ENCODE data around the gene ELMOD3. TPM values are rescaled to one million over a fixed set of nuclear protein-coding genes. Genes with fewer than 3 reads are reported as not detected.

The ELMOD3 gene
- total RNA-seq, 1 experiment from 2014 or later: 18.1 TPM

DNA sequence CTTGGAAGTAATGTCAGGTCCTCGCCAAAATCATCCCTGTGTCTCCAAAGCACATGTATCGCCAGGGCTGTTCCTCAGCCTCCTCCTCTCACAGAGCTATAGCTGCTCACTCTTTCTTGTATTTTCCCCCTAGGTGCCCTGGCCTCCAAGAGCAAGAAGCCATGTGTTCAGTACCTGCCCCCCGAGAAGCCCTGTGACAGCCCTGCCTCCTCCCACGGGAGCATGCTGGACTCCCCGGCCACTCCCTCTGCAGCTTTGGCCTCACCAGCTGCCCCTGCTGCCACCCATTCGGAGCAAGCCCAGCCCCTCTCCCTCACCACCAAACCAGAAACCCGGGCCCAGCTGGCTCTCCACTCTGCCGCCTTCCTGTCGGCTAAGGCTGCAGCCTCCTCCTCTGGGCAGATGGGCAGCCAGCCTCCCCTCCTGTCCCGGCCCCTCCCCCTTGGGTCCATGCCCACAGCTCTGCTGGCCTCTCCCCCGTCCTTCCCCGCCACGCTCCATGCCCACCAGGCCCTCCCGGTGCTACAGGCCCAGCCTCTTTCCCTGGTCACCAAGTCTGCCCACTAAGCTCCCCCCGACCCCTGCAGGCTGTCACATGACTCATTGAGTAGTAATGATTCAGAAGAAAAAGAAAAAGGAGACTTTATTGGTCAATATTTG, 45.5 kb upstream of the ELMOD3 start:
- no peaks in the 10 kb centered on the region for H3K4me1 ChIP-seq (replicated peaks; ENCODE audit: insufficient read depth)
- no peaks in the 10 kb centered on the region for H3K9me3 ChIP-seq (ENCODE audit: insufficient read depth, low read depth)
- intact Hi-C loops (cut with micrococcal nuclease; ENCODE audit: unreplicated experiment): no loop called here
- no peak for TF ChIP-seq EZH2 (IDR thresholded peaks at IDR 0.05; ENCODE audit: low read depth)
- TF ChIP-seq, protein P1, sequence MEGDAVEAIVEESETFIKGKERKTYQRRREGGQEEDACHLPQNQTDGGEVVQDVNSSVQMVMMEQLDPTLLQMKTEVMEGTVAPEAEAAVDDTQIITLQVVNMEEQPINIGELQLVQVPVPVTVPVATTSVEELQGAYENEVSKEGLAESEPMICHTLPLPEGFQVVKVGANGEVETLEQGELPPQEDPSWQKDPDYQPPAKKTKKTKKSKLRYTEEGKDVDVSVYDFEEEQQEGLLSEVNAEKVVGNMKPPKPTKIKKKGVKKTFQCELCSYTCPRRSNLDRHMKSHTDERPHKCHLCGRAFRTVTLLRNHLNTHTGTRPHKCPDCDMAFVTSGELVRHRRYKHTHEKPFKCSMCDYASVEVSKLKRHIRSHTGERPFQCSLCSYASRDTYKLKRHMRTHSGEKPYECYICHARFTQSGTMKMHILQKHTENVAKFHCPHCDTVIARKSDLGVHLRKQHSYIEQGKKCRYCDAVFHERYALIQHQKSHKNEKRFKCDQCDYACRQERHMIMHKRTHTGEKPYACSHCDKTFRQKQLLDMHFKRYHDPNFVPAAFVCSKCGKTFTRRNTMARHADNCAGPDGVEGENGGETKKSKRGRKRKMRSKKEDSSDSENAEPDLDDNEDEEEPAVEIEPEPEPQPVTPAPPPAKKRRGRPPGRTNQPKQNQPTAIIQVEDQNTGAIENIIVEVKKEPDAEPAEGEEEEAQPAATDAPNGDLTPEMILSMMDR (conservative IDR thresholded peaks at IDR 0.05): no peak
- no peak overlapping the region for H3K27ac ChIP-seq
- no peaks in the 10 kb centered on the region for H3K79me2 ChIP-seq (ENCODE audit: low read depth)
- no peak overlapping the region for H3K4me3 ChIP-seq
- H2AFZ ChIP-seq: no peak overlapping the region
- no peaks in the 10 kb centered on the region; the same call in none of the 2 replicates for H4K20me1 ChIP-seq (ENCODE audit: insufficient read depth)
- no peaks in the 10 kb centered on the region for H3K36me3 ChIP-seq (ENCODE audit: low read depth)
- H3K27me3 ChIP-seq (ENCODE audit: insufficient read depth, low read depth): no peaks in the 10 kb centered on the region
- no peak for DNase-seq
- H3K9me2 ChIP-seq (ENCODE audit: insufficient read depth): no peaks in the 10 kb centered on the region
- H3K4me2 ChIP-seq: no peak overlapping the region
- no TSS peak for BruUV-seq (replicated peaks)
- POLR2A ChIA-PET (ENCODE audit: unreplicated experiment): no interaction called here
- CTCF ChIA-PET: interaction anchor here (0.6 kb wide), 1 partner anchor 398 kb away, joined by 3 read pairs; no protein-coding TSS in a partner anchor
- H3F3A ChIP-seq (ENCODE audit: insufficient read depth, low read depth): peaks cover 12% of the 10 kb centered on the region; the same call in 1 of the 2 replicates

DNA sequence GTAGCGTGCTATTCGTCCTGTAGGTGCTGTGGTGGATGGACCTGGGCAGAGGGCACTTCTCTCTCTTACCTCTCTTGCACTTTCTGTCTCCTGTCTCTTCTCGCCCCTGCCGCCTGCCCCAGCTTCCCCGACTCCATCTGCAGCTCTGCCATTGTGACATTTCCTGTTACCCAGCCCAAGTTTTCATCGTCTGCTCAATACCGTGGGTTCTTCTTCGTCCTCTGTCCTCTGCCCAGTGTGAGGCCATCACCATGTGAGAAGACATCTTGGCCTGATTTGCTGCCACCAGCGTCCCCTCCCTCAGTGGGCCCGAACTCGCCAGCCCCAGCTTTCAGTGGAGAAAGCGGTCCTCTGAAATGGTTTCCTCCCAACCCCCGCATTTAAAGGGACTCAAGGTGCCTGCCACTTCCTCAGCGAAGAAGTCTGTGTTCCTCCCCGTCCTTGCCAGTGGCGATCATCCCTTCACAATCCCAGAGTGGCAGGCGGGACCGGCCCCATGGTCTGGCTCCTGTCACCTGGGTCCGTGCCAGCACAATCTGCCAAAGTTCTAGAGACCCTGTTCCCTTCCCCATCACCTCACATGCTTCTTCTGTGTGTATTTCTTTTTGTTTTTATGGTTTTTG, 44.8 kb upstream of the ELMOD3 start:
- H3K36me3 ChIP-seq (ENCODE audit: low read depth): no peaks in the 10 kb centered on the region
- no peaks in the 10 kb centered on the region for H3K4me1 ChIP-seq (replicated peaks; ENCODE audit: insufficient read depth)

DNA sequence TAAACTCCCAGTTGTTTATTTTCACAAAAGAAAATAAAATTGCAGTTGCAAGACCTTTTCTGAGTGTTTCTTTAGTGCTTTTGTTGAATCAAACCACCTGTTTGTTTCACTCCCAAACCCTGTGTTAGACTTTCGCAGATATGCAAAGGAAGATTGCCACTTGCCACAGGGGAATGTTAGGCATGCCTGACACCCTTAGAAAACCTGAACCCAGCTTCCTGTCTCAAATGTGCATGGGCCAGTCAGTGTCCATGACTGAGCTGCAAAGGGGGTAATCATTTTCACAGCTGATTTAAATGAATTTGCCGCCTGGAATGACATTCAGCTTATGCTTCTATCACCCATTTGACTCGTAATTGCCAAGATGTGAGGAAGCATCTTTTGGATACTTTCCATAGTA, 44.2 kb upstream of the ELMOD3 start:
- no peaks in the 10 kb centered on the region for H3K9me3 ChIP-seq (ENCODE audit: insufficient read depth, low read depth)
- intact Hi-C loops (cut with micrococcal nuclease; ENCODE audit: unreplicated experiment): no loop called here
- BruUV-seq (replicated peaks): no TSS peak
- ChIA-PET POLR2A (ENCODE audit: unreplicated experiment) (interaction anchor here (0.5 kb wide), 1 partner anchor 252 kb away, joined by 5 read pairs; no protein-coding TSS in a partner anchor), CTCF (no interaction called here)
- peaks cover 19% of the 10 kb centered on the region; the same call in 1 of the 2 replicates for H3F3A ChIP-seq (ENCODE audit: insufficient read depth, low read depth)
- H2AFZ ChIP-seq: no peak overlapping the region
- no peaks in the 10 kb centered on the region for H3K9me2 ChIP-seq (ENCODE audit: insufficient read depth)
- no peak overlapping the region for H3K4me2 ChIP-seq
- H3K27me3 ChIP-seq (ENCODE audit: insufficient read depth, low read depth): no peaks in the 10 kb centered on the region
- H4K20me1 ChIP-seq (ENCODE audit: insufficient read depth): no peaks in the 10 kb centered on the region; the same call in none of the 2 replicates
- no peaks in the 10 kb centered on the region for H3K36me3 ChIP-seq (ENCODE audit: low read depth)
- H3K4me3 ChIP-seq: no peak overlapping the region
- no peak for DNase-seq
- H3K79me2 ChIP-seq (ENCODE audit: low read depth): no peaks in the 10 kb centered on the region
- no peak overlapping the region for H3K27ac ChIP-seq
- no peaks in the 10 kb centered on the region for H3K4me1 ChIP-seq (replicated peaks; ENCODE audit: insufficient read depth)
- TF ChIP-seq, protein P1 (conservative IDR thresholded peaks at IDR 0.05): no peak
- no peak for TF ChIP-seq EZH2 (IDR thresholded peaks at IDR 0.05; ENCODE audit: low read depth)

More for the DNA sequence above, 44.8 kb upstream of the ELMOD3 start:
- no peaks in the 10 kb centered on the region for H3K9me2 ChIP-seq (ENCODE audit: insufficient read depth)
- BruUV-seq (replicated peaks): no TSS peak
- H3F3A ChIP-seq (ENCODE audit: insufficient read depth, low read depth): peaks cover 18% of the 10 kb centered on the region; the same call in 1 of the 2 replicates
- intact Hi-C loops (cut with micrococcal nuclease; ENCODE audit: unreplicated experiment): no loop called here
- no peaks in the 10 kb centered on the region for H3K9me3 ChIP-seq (ENCODE audit: insufficient read depth, low read depth)
- H3K4me3 ChIP-seq: no peak overlapping the region
- CTCF ChIA-PET: no interaction called here
- no peak for DNase-seq
- no peak for TF ChIP-seq EZH2 (IDR thresholded peaks at IDR 0.05; ENCODE audit: low read depth)
- TF ChIP-seq, protein P1 (conservative IDR thresholded peaks at IDR 0.05): no peak
- H3K27me3 ChIP-seq (ENCODE audit: insufficient read depth, low read depth): no peaks in the 10 kb centered on the region
- no peaks in the 10 kb centered on the region for H3K79me2 ChIP-seq (ENCODE audit: low read depth)
- no peak overlapping the region for H3K4me2 ChIP-seq
- POLR2A ChIA-PET (ENCODE audit: unreplicated experiment): no interaction called here
- no peak overlapping the region for H2AFZ ChIP-seq
- H3K27ac ChIP-seq: no peak overlapping the region
- H4K20me1 ChIP-seq (ENCODE audit: insufficient read depth): no peaks in the 10 kb centered on the region; the same call in none of the 2 replicates
